Measurements from ENCODE around the gene ST6GALNAC3. TPM values are rescaled to one million over a fixed set of nuclear protein-coding genes. Genes with fewer than 3 reads are reported as not detected.

Gene ST6GALNAC3
- polyA plus RNA-seq, 2 of the 4 experiments (the other 2 are of a cell fraction), result 1.1 to 1.2 TPM

- Histone ChIP-seq H3K9me3 (no peaks in the 10 kb centered on the region), H3K4me1 (no peaks in the 10 kb centered on the region), H3K4me3 (no peak overlapping the region), H3K27ac (no peak overlapping the region), H3K4me2 (no peak overlapping the region)
- WGBS (ENCODE audit: missing lambda C conversion rate), result 29% methylated on average over 3 of the region's 3 CpGs
- DNase-seq (ENCODE audit: low read depth in 1 of 2, low spot score in 1 of 2), result no peak
- ChIA-PET CTCF (no interaction called here), POLR2A (no interaction called here)
- ATAC-seq, result no peak
- FAIRE-seq, result no peak
- no peak for TF ChIP-seq CEBPB (IDR thresholded peaks at IDR 0.05)
- no peak for TF ChIP-seq NPAS2 (CRISPR knock-in tag; IDR thresholded peaks at IDR 0.05; ENCODE audit: borderline replicate concordance)
- no peak for TF ChIP-seq NFE2L2 (conservative IDR thresholded peaks at IDR 0.05; ENCODE audit: low read length)
- no peak for TF ChIP-seq RNF2 (IDR thresholded peaks at IDR 0.05; ENCODE audit: borderline replicate concordance, low read depth)
- no peak for TF ChIP-seq ZFP36 (IDR thresholded peaks at IDR 0.05; ENCODE audit: borderline replicate concordance, partially characterized antibody)
- TF ChIP-seq KDM1A (IDR thresholded peaks at IDR 0.05; ENCODE audit: low read depth), result no peak
- no peak for TF ChIP-seq ELK1 (IDR thresholded peaks at IDR 0.05; ENCODE audit: low read depth, low read length)
- TF ChIP-seq E2F6 (IDR thresholded peaks at IDR 0.05; ENCODE audit: borderline replicate concordance, low read depth), result no peak
- TF ChIP-seq RAD21 (conservative IDR thresholded peaks at IDR 0.05 in 1 of 2, IDR thresholded peaks at IDR 0.05 in 1 of 2), result no peak
- TF ChIP-seq, protein P1, sequence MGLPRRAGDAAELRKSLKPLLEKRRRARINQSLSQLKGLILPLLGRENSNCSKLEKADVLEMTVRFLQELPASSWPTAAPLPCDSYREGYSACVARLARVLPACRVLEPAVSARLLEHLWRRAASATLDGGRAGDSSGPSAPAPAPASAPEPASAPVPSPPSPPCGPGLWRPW (IDR thresholded peaks at IDR 0.05), result no peak
- TF ChIP-seq RCOR1 (IDR thresholded peaks at IDR 0.05; ENCODE audit: low read depth, low read length), result no peak
- TF ChIP-seq ATOH8 (CRISPR knock-in tag; IDR thresholded peaks at IDR 0.05; ENCODE audit: low read depth), result no peak
- TF ChIP-seq SMC3 (IDR thresholded peaks at IDR 0.05), result no peak
- no peak for TF ChIP-seq HOXA7 (CRISPR knock-in tag; IDR thresholded peaks at IDR 0.05)
Observed at GRCh38 chr1:76256289-76257223, 182.0 kb downstream of the ST6GALNAC3 start.

GRCh38 chr1:76257823-76258222 lies 183.3 kb downstream of the ST6GALNAC3 start:
- DNase-seq (ENCODE audit: low read depth in 1 of 2, low spot score in 1 of 2) (no peak), FAIRE-seq (no peak), ATAC-seq (no peak)
- no peak overlapping the region for H3K4me3 ChIP-seq
- no peak for TF ChIP-seq NFE2L2 (conservative IDR thresholded peaks at IDR 0.05; ENCODE audit: low read length)
- TF ChIP-seq HOXB5 (CRISPR knock-in tag; IDR thresholded peaks at IDR 0.05), result no peak
- no peak for TF ChIP-seq RARB (CRISPR knock-in tag; IDR thresholded peaks at IDR 0.05)
- ChIA-PET POLR2A (no interaction called here), CTCF (no interaction called here)
- 14% methylated on average over 2 of the region's 2 CpGs for WGBS (ENCODE audit: missing lambda C conversion rate)
- no peaks in the 10 kb centered on the region for H3K4me1 ChIP-seq
- H3K27ac ChIP-seq, result no peak overlapping the region
- no peaks in the 10 kb centered on the region for H3K9me3 ChIP-seq
- H3K4me2 ChIP-seq, result no peak overlapping the region

GRCh38 chr1:76259270-76259669 lies 184.7 kb downstream of the ST6GALNAC3 start:
- no peak for FAIRE-seq
- ChIA-PET POLR2A (no interaction called here), CTCF (no interaction called here)
- H3K9me3 ChIP-seq, result no peaks in the 10 kb centered on the region
- no peak overlapping the region for H3K4me3 ChIP-seq
- WGBS (ENCODE audit: missing lambda C conversion rate), result 0% methylated on average over 1 of the region's 1 CpG
- no peak for TF ChIP-seq POLR2AphosphoS2 (conservative IDR thresholded peaks at IDR 0.05; ENCODE audit: low read length)
- TF ChIP-seq EP300 (IDR thresholded peaks at IDR 0.05), result no peak
- no peak for TF ChIP-seq BHLHE40 (IDR thresholded peaks at IDR 0.05; ENCODE audit: low read depth, low read length)
- TF ChIP-seq, protein P1 (IDR thresholded peaks at IDR 0.05), result no peak
- no peak for TF ChIP-seq SREBF2 (IDR thresholded peaks at IDR 0.05)
- TF ChIP-seq GATA3 (IDR thresholded peaks at IDR 0.05; ENCODE audit: borderline replicate concordance), result no peak
- TF ChIP-seq CBX8 (IDR thresholded peaks at IDR 0.05), result no peak
- no peak for TF ChIP-seq SMC3 (IDR thresholded peaks at IDR 0.05)
- no peak for TF ChIP-seq EHMT2 (IDR thresholded peaks at IDR 0.05; ENCODE audit: low read depth)
- TF ChIP-seq ELK1 (IDR thresholded peaks at IDR 0.05; ENCODE audit: low read depth, low read length), result no peak
- no peak for TF ChIP-seq HOXB5 (CRISPR knock-in tag; IDR thresholded peaks at IDR 0.05)
- TF ChIP-seq MAX (IDR thresholded peaks at IDR 0.05), result no peak
- no peak for TF ChIP-seq CBX2 (IDR thresholded peaks at IDR 0.05; ENCODE audit: borderline replicate concordance, low read depth)
- TF ChIP-seq NPAS2 (CRISPR knock-in tag; IDR thresholded peaks at IDR 0.05; ENCODE audit: borderline replicate concordance), result no peak
- no peak overlapping the region for H3K4me2 ChIP-seq
- no peaks in the 10 kb centered on the region for H3K4me1 ChIP-seq
- no peak for ATAC-seq
- H3K27ac ChIP-seq, result no peak overlapping the region
- DNase-seq (ENCODE audit: low read depth in 1 of 2, low spot score in 1 of 2), result no peak

Measured in A549 (cell line).